Muscle of arm (tissue), 12 donors: Measurements from ENCODE around the gene AKAP8L. TPM values are rescaled to one million over a fixed set of nuclear protein-coding genes. Genes with fewer than 3 reads are reported as not detected.

Source experiments
- DNase-seq: peaks from one replicate; pipeline ENCODE4 v3.0.0-alpha.2; 2013
- polyA plus RNA-seq, 12 donors: library from polyadenylated mRNA; unstranded; fragments of 120-200 nt; gene quantifications; one replicate each; pipeline ENCODE4 v1.2.1, GENCODE V29; 2013; ENCODE audit not compliant: insufficient read length in 12 of 12

Gene AKAP8L
- polyA plus RNA-seq, 12 donors, result 51.0 to 97.8 (median 76.5) TPM; not detected in 1

DNA sequence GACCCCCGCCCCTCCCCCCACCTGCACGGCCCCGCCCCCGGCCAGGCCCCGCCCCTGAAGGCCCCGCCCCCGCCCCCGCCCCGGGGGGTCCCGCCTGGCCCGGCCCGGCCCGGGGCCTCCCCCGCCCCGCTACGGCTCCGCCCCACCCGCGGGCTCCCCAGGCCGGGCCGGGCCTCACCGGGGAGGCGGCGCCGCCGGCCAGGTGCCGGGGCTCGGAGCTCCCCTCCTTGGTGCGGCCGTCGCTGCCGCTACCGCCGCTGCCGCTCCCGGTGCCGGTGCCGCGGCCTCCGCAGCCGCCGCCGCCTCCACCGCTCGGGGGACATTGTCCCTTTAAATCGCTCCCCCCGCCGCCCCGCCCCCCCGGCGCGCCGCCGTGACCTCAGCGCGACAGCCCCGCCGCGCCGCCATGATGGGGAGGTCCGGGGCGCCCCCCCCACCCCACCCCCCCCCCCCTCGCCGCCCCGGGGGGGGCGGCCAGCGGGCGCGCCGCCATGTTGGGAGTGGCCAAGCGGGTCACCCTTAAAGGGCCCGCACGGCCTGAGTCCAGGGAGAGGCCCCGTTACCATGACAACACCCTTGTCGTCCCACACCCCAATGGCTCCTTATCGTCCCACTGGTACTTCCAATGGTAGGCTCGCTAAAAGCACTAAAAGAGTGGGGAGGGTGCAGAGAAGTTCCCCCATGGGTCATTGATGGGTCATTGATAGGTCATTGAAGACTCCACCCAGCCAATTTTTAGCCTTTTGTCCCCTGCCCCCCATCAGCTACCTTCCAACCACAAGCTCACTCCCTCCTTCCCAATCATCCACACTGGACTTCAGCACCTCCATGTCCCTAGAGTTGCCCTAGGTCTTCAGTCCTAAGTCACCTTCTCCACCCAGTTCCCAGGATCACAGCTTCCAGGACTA, 31.1 kb upstream of the AKAP8L start, which contains the start of gene WIZ:
Gene WIZ, minus strand, starts transcription at position 337 of the 908 bp plus-strand sequence. CDS start 1,649 bp downstream, outside the sequence.
- peak; percentile 58 for DNase-seq

DNA sequence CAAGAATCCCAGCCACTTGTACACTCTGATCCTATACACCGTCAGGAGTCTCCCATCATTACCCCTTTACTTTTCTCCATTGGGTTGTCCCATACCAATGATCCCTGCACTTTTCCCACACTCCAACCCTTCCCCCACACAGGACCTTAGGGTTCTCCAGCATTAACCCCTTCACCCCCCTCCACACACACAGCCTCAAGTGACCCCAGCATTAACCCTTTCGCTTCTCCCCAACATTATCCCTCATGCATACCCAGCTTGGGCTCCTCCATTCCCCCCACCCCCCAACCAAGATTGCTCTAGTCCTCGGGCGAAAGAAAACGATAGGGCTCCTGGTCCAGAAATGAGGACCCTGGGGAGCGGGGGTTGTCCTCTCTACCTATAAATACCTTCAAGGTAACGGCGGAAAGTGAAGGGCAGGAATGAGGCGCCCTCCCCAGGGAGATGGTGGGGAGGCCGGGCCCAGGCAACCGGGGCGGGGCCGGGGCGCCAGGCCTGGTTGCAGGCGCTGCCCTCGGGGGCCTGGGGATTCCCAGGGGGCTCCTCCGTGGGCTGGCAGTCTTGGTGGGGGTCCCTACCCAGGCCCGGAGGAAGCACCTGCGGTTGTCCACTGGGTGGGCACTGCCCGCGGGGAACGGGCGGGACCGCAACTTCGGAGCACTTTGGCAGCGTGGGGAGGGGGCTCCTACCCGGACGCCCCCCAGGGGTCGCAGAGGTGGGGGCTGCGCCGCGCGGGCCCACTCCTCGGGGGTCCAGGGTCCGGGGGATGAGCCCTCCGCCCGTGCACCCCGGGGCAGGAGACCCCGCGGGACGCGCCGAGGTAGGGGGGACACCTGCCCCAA, 30.2 kb upstream of the AKAP8L start:
- no peak for DNase-seq

DNA sequence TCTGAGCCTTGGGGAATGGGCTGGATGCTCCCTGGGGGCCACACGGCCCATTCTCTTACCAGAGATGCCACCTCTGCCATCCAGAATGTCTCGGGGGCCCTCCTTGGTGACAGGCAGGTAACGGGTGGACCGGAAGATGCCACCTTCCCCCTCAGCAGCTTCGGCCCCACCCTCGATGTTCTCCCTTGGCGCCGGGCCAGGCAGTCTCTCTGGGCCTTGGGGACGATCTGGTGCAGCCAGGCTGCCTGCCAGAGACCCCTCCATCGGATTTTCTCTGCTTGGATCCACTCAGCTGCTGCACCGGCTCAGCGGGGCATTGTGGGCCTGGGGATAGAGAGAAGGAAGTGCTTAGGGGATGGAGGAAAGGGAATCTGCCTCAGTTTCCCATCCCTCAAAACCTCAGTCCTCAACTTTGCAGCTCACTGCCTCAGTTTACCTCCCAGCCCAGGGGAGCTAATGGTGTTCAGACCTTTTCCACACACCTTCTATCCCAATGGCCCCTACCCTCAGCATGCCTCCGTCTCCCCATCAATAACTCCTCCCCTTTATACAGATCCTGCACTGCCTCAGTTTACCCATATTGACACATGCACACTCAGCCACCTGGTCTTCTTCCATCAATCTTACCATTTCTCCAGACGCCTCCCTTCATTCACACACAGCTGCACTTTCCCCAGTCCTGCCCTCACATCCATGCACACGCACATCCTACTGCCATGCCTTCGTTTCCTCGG, 29.4 kb upstream of the AKAP8L start:
- no peak for DNase-seq

DNA sequence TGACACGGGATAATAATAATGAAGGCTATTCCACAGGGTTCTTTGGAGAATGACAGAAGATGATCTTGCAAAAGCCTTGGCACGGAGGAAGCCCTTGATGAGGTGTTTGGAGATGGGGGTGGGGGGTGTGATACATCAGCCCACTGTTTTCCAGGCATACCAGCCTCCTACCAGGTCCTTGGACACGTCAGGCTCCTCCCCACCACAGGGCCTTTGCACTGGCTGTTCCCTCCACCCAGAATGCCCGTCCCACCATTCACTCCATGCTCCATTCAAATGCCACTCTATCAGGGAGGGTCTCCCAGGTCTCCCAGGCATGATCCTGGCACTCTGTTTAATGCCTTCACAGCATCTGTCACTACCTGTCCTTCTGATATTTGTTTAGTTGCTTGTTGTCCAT, 28.3 kb upstream of the AKAP8L start:
- DNase-seq, result no peak

DNA sequence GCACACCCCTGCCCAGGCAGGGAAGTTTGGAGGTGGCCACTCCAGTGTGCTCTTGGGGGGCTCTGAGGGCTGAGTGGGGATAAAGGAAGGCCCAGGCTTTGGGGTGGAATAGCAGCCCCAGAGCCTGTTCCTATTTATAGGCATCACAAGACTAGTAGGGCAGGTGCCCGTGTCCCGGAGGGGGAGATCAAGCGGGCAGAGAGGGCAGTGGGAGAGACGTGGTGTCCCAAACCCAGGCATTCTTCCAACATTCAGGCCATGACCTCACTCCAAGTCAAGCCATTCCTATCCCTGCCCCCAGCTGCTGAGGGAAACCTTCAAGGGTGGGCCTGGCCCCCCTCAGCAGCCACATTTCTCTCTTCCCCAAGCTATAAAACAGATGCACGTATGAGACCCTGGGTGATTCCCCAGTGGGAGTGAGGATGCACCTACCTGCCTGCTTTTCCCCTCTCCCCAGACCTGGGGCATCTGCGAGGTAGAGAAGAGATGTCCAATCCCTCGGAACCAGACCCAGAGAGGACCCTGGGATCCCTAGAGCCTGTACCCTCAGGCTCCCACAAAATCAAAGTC, 27.1 kb upstream of the AKAP8L start:
- DNase-seq, result no peak

DNA sequence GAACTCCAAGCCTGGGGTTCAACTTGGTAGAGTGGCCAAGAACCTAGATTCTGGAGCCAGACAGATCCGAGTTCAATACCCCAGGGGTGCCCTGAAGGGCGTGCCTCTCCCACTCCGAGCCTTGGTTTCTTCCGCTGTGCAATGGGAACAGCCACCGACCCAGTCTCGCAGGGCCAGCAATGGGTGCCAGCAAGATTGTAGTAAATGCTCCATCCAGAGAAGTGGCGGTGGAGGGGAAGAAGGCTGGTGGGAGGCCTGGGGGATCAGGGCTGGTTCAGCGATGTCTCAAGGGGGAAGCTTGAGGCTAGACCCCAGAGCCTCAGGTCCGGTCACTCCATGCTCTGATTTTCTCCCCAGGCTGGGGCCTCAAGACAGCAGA, 26.4 kb upstream of the AKAP8L start:
- no peak for DNase-seq

DNA sequence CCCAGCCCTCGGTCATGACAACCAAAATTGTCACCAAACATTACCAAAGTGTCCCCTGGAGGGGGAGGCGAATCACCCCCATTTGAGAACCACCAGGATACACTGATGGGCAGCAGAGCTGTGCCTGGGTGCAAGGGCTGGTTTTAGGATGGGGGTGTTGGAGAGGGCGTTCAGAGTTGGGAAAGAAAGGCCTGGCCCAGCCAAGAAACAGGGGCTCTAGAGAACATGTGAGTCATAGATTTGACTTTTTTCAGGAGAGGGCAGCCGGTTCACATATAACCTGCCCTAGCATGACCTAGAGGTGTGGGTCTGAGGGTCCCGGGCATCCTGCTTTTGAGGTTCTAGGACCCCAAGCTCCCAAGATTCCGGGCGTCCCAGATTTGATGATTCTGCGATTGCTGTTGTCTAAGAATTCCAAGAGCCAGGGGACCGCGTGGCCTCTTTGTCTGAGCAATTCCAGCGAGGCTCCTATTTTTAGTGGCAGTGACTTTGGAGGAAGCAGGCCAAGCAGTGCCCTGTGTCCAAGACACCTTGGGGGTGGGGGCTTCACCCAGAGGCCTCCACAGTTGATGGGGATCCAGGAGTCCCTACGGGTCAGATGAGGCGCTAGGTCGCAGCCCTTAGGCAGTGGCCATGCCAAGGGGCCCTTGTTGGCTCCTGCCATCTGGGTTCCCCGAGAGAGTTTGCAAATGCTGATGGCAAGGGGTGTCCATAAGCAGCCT, 25.9 kb upstream of the AKAP8L start:
- DNase-seq, result no peak

DNA sequence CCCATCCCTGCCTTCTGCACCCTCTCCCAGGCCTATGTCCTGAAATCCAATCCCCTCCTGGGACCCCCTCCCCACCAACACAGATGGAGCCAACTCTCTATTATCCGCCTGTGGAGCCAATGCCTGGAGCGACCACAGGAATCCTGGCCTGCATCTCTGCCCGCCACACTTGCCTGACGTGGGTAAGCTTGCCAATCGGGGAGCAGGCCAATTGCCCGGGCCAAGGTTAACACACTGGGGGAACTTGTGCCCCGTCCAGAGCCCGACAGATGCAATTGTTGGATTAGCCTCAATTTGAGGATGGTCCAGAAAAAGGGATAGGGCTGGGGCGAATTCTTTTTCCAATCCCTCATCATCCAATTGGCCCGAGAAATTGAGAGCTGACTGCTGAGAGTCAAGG, 25.1 kb upstream of the AKAP8L start:
- DNase-seq, result no peak

DNA sequence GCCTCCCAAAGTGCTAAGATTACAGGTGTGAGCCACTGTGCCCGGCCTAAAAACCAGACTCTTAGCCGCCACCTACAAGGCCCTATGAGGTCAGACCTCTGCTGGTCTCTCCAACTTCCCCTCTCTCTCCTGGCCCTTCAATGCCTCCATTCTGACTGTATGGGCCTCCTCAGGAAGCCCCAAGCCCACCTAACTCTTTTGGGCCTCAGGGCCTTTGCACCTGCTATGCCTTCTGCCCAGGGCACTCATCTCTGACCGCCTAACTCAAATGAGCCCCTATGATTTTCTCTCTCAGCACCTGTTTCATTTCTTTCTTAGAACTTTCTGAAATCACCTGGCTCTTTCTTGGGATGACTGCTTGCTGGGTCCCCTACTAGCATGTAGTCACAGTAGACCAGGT, 24.5 kb upstream of the AKAP8L start:
- DNase-seq, result no peak

DNA sequence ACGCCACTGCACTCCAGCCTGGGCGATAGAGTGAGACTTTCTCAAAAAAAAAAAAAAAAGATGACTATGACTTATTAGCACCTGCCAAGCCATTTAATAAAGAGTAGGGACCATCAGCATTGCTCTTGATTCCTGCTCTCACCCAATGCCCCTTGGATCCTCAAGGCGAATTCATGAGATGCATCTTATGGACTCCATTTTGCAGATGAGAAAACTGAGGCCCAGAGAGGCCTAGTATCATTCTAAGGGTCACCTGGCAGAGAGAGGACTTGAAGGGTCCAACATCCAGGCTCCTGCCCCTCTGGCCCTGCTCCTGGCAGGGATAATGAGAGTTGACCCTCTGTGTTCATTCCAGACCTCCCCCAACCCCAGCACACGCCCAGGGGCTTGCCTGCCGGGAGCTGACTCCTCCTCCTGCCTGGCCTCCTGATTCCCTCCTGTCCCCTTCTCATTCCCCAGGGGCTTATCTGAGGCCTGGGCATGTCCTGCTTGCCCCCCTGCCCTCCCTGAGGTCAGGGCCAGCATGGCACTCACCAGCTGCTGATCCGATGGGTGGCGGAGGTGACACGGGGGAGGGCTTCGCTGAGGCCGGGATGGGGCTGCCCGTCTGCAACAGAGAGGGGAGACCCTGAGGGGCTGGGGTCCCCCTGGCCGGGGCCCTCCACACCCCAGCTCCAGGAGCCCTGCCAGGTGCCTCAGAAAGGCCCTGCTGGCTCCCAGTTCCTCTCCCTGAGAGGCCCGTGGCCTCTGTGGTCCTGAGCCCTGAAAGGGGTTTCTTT, 23.5 kb upstream of the AKAP8L start:
- DNase-seq, result no peak

DNA sequence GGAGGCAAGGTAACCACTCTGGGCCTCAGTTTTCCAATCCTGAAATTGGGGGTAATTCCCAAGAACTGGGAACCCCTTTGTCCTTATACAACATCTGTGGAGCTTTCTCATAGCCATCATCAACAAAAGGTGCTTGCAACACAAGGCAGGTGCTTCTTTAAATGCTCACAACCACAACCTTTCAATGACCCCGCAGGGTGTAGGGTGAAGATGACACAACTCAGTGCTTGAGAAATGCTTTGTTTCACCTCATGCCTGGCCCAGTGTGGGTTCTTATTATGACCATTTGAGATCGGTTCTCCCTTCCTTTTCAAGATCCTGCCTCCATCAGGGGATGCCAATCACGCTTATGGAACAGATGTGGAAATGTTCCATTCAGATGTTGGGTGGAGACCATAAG, 22.5 kb upstream of the AKAP8L start:
- no peak for DNase-seq

DNA sequence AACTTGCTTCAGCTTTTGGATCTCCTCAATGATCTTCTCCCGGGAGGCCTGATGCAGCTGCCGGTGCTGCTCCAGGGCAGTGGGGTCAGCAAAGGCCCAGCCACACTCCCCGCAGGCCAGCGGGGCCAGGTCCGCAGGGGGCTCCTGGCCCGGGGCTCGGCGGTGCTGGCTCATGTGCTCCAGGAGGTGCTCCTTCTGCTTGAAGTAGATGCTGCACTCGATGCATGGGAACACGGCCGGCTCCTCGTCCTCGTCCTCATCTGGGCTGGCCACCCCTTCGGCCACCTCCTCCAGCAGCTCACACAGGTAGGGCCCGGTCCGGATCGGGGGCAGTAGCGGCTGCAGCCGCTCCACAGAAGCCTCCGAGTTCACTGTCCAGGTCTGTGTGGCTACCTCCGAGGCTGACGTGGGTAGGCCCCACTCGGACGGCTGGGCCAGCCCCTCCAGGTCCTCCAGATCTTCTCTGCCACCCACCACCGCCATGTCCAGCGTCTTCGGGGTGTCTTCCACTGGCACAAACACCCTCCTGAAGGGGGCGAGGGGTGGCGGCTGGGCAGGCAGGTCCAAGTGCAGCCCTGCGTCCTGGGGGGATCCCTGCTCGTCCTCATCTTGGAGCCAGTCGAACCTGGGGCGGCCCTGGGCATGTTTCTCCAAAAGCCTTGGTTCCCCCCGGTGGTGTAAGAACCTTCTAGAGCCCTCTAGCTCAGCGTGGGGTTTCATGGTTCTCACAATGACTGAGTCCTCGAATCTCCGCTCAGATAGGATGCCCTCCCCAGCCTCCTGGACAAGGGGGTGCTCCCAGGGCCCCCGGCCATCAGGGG, 21.2 kb upstream of the AKAP8L start:
- DNase-seq, result no peak

DNA sequence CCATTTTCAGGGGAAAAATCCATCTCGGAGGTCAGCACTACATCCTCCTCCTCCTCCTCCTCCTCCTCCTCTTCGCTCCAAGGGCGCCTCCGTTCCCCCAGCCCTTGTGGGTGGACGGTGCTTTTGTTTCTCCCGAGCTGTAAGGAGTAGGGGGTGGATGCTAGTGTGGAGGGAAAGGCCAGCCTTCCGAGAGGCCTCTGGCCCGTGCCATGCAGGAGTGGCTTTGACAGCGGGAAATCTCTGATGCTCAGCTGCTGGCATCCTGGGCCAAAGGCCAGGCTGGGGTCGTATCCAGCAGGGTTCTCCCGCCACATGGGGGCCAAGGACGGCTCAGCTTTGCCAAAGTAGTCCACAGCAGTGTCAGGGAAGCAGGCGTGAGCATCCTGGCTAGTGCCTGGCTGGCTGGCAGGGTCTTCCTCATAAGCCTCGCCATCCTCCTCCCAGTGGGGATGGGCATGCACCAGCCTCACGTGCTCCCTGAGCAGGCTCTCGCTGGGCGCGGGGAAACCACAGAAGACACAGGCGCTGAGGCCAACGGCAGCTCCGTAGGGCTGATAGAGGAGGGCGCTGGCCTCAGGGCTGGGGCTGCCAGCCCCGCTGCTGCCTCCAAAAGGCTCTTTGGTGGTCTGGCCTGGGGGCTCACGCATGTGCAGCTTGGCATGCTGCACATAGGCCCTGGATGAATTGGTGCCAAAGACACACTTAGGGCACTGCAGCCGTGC, 20.5 kb upstream of the AKAP8L start:
- DNase-seq, result no peak

DNA sequence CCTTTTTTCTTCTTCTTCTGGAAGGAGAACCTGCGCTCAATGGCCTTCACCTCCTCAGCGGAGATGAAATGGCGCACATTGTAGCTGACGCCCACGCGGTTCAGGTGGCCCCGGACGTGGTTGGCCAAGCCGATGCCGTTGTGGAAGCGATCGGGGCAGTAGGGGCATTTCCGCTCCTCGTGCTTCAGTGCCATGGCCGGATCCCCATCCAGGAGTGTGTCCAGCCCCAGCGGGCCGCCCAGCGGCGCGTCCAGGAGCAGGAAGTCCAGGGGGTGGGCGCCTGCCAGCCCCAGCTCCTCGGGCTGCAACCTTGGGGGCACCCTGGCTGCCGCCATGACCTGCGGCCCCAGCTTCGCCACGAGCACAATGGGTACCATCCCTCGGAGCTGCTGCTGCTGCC, 19.8 kb upstream of the AKAP8L start:
- DNase-seq, result no peak

DNA sequence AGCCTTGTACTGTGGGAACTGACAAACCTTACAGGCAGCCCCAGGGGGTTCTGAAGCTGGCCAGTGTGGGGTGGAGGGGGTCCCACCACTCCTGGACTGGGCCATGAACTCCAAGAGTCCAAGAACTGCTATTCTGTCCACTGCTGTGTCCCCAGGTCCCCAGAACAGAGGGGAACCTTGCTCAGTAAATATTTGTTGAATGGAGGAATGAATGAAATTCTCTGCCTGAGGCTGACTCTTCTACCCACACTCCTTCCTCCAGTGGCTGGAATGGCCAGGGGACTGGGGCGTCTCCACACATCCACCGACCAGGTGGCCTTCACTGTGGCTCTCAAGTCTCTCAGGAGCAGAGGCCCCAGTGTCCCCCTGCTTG, 19.3 kb upstream of the AKAP8L start:
- DNase-seq, result no peak

DNA sequence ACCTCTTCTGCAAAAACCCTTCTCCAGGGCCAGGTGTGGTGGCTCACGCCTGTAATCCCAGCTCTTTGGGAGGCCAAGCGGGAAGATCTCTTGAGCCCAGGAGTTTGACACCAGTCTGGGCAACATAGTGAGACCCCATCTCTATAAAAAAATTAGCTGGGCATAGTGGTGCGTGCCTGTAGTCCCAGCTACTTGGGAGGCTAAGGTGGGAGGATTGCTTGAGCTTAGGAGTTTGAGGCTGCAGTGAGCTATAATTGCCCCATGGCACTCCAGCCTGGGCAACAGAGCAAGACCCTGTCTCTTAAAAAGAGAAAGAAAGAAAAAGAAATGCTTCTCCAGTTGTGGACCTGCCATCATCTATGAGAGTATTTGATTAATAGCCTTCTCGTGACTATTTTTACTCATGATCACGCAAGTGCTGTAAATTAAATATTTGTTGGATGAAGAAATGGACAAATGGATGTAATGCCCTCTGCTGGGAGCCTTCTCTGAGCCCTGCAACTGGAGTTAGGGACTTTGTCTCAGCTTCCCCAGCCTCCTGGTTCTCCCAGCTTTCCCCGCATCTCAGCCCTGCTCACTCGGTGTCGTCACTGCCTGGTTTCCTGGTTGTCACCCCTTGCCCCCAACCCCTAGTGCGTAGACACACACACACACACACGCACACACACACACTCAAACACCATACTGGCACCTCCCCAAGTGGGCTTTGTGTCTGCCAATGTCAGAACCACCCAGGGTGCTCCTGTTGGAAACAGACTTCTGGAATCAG, 18.8 kb upstream of the AKAP8L start:
- DNase-seq, result no peak

DNA sequence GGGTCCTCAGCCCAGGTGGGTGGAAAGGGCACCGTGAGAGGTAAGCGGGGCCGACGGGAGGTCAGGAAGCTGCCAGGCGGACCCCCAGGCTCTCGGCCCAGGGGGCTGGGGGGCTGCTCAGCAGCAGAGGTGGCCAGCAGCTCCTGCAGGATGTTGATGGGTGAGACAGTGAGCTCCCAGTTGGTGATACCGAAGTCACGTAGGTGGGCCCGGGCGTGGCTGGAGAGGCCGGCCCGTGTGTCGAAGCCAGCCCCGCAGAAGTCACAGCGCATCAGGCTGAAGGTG, 18.0 kb upstream of the AKAP8L start:
- no peak for DNase-seq
